Testis (tissue), 2 donors: ENCODE results near the gene ZNF333.

Source experiments
- CTCF ChIP-seq, 3 experiments: fragments of 450-650 bp in 2 of 3; fragments of 200-600 bp in 1 of 3; sonication (generic) in 1 of 3; IDR thresholded peaks; one replicate each; pipeline ENCODE4 v1.5.1; 2016 to 2019; ENCODE audit warnings: antibody characterized with exemption in 3 of 3, mild to moderate bottlenecking in 2 of 3, moderate library complexity in 1 of 3
- POLR2A ChIP-seq: fragments of 450-650 bp; IDR thresholded peaks from one replicate; pipeline ENCODE4 v1.6.1; 2017; ENCODE audit warnings: antibody characterized with exemption, mild to moderate bottlenecking, moderate library complexity

- TF ChIP-seq CTCF (IDR thresholded peaks at IDR 0.05), result no peak
- TF ChIP-seq POLR2A, result no peak
Measured at GRCh38 chr19:14694641-14695266, 4.9 kb downstream of the ZNF333 start.
